AG09309 (cell line): ENCODE data around the gene ATRNL1.

Source experiments
- DNase-seq: peaks from one replicate; pipeline ENCODE4 v3.0.0-alpha.2; 2010; ENCODE audit warnings: low read depth
- H3K4me3 ChIP-seq: 2 replicates; pipeline ENCODE4 v1.5.1; 2011; ENCODE audit warnings: mild to moderate bottlenecking, low read depth, low read length, moderate library complexity; ENCODE audit not compliant: control insufficient read depth
- CTCF ChIP-seq: IDR thresholded peaks from 2 replicates; pipeline ENCODE4 v1.5.1; 2011; ENCODE audit warnings: mild to moderate bottlenecking, low read depth, low read length, inconsistent platforms; ENCODE audit not compliant: insufficient read depth, control insufficient read depth; ENCODE audit errors: missing control alignments

The ATRNL1 gene

GRCh38 chr10:115932099-115932498 lies 838.9 kb downstream of the ATRNL1 start:
- TF ChIP-seq CTCF, result no peak
- DNase-seq, result no peak
- H3K4me3 ChIP-seq, result no peak overlapping the region

- DNase-seq, result no peak
- no peak for TF ChIP-seq CTCF
- H3K4me3 ChIP-seq, result no peak overlapping the region
Observed at GRCh38 chr10:115933098-115933497, 839.9 kb downstream of the ATRNL1 start.

GRCh38 chr10:115935731-115936130 lies 842.6 kb downstream of the ATRNL1 start:
- TF ChIP-seq CTCF, result no peak
- no peak for DNase-seq

GRCh38 chr10:115936926-115937767 lies 844.0 kb downstream of the ATRNL1 start:
- H3K4me3 ChIP-seq, result no peak overlapping the region
- TF ChIP-seq CTCF, result no peak
- peak; percentile 31 for DNase-seq

More at GRCh38 chr10:115935731-115936130, 842.6 kb downstream of the ATRNL1 start:
- H3K4me3 ChIP-seq, result no peak overlapping the region

- TF ChIP-seq CTCF, result no peak
- H3K4me3 ChIP-seq, result no peak overlapping the region
- DNase-seq, result no peak
Observed at GRCh38 chr10:115937768-115938056, 844.5 kb downstream of the ATRNL1 start.

- TF ChIP-seq CTCF, result no peak
Observed at GRCh38 chr10:115939101-115939854, 846.1 kb downstream of the ATRNL1 start.

More at GRCh38 chr10:115939101-115939854, 846.1 kb downstream of the ATRNL1 start:
- no peak for DNase-seq
- H3K4me3 ChIP-seq, result no peak overlapping the region
